Measurements from ENCODE around the gene MME.
"Not testable (repeated sequence)": the region's sequence is repeated elsewhere in the genome, so short reads cannot be mapped to it uniquely, and the experiment has no call there.

The MME gene

DNA sequence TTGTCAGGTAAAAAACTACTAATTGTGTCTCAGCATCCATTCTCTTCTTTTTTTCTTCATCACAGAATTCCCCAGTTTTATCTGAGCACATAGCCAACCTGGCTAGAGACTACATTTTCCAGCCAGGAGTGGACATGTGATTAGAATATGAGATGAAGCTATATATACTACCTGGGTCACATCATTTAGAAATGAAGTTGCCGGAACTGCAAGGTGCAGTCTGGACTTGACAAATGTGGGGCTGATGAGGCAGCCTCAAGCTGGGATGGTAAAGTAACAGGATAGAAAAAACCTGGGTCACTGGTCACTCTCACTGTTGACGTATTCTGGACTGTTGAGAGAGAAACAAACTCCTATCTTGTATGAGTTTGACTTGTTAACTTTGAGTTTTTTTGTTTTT lies 113.7 kb downstream of the MME start:
- DNase-seq (ENCODE audit: low read depth): no peak

DNA sequence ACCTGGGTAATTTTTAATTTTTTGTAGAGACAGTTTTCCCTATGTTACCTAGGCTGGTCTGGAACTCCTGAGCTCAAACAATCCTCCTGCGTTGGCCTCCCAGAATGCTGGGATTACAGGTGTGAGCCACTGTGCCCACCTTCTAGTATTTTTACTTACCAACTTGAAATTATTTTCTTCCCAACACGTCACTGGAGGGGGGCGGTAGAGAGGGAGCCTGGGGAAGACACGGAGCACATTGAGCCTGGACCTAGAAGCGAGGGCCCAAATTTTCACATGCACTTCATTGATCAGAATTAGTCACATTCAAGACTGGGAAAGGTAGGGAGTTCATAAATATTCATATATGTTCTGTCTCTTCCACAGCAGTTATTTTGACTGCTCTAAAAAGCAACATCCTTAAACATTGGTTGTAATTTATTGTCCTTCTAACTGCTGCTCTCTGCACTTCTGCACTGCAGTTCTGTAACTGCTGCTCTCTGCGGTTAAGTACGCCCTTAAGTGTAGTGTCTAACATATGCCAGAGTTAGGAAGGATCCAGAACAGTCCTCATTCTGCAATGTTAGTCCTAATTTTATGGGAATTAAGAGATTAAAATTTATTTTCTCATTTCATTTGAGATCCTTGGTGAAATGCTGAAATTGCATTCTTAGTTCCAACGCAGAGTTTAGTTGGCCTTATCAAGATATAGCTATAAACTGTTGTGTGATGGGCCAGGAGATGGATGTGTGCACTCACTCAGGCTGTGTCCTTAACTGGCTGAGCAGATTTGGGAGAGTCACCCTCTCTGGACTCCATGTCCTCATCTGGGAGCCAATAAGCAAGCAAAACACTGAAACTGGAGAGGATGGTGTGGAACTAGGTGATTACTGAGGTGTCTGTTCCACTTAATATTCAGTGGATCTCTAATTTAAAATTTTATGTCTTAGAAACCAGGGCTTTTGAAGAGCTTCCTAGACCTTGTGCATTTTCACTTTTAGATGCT lies 115.1 kb downstream of the MME start:
- DNase-seq (ENCODE audit: low read depth): no peak

DNA sequence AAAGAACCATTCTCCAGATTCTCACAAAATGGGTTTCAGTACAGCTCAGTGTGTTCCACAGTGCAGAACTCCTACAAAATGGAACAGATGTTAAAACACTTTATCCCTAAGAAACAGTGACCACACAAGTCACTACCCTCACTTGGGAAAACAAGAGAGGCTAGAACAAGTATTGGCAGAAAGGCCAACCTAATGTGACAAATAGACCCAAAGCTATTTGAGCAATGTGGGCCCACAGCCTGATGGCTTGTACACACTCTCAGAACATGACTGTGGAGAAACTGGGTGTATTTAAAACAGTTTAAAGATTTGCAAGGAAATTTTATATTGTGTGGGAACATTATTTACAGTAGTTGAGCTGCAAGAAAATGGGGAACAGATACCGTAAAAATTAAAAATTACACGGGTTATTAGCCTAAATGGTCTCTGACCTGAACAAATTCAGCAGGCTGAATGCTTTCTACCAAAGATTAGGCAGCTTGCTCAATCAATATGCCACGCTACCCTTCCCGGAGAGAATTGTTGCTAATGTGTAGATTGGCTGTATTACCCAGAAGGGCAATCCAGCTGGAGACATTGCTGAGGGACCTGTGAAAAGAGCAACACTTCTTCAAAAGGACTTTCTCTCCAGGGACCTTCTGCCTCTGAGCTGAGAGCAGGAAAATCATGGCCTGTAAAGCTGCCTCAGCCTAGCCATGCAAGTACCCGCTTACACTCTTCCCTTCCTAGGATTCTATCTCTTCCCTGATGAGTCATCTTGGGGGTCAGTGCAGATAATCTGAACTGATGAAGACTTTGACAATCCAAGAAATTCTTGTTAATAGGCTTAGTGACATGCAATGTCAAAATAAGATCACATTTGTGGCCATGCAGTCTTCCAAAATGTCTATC lies 116.3 kb downstream of the MME start:
- DNase-seq (ENCODE audit: low read depth): no peak

DNA sequence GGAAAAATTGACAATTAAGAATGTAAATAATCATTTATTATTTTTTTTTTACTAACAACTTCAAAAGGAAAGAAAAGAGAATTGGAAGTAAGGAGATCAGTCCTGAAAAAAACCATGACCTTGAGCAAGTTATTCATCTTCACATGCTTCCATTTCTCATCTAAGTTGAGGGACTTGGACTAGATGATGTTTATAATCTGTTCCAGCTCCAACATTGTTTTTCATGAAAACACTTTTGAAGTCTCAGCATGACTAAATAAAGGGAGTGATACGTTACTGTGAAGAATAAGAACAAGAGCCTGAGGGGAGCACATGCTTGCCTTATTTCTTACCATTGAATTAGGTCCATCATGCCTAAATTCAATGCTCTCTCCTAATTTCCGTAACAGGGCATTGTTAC lies 117.7 kb downstream of the MME start:
- no peak for DNase-seq (ENCODE audit: low read depth)

DNA sequence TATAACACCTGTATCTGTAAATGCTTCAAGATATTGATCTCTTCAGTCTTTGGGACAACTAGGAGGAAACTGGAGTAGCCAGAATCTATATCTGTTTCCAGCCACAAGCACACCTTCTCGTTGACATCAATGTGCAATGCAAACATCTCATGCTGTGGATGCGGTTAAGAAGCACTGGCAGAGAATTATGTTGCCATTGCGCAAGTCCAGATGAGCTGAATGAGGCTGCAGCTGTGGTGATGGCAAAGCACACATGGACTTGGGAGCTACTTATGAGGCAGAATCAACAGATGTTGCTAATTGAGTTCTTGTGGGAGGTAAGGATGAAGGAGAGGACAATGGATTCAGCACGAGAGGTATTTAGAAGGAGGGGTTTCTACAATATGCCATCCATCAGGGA lies 122.5 kb downstream of the MME start:
- no peak for DNase-seq (ENCODE audit: low read depth)

DNA sequence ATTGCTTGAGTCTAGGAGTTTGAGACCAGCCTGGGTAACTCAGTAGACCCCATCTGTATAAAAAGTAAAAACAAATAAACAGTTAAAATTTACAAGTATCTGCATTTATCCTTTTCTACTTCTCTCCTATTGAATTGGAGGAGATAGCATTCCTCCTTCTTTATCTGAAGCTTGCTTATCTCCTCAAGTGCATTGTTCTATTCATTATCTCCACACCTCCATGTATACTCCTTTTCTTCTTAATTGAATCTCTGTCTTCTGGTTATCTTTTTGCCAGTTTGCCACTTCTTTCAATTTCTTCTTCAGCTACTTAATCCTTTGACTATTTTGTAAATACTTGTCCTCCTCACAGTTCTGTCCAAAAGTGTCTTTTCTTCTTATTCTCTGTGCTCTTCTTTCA lies 124.7 kb downstream of the MME start:
- DNase-seq (ENCODE audit: low read depth): no peak

DNA sequence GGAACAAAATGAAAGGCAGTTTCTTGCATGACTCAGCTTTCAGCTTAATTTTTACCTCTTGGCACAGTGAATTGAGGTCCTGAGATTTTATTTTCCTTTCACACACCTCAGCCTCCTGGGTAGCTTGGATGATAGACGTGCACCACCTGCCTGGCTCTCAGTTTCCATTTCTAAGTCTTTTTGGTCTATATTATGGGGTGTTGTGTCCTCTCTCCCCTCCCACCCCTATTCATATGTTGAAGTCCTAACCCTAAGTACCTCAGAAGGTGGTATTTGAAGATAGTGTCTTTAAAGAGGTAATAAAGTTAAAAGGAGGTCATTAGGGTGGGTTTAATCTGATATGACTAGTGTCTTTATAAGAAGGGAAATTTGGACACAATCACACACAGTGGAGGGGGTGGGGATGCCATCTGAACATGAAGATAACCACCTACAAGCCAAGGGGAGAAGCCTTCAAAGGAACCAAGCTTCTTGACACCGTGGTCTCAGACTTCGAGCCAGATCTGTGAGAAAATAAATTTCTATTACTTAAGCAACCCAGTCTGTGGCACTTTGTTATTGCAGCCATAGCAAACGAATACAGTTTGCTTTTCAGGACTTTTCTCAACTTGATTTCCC lies 128.2 kb downstream of the MME start:
- no peak for DNase-seq (ENCODE audit: low read depth)

DNA sequence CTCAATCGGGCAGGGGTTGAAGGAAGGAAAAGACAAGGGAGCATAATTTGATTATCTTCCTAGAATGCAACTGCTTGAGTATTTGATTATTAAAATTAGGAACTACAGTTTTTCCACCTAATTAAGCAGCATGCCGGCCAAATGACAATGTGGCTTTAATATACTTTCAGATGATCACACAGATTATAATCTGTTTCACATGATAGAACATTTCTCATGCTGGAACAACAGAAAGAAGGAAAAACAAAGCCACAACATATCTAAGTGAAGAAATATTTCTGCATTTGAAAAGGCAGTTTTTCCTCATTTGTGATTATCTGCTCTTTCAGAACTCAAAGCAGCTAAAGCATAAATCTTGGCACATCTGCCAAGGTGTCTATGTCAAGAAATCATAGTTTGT lies 130.6 kb downstream of the MME start:
- no peak for DNase-seq (ENCODE audit: low read depth)

DNA sequence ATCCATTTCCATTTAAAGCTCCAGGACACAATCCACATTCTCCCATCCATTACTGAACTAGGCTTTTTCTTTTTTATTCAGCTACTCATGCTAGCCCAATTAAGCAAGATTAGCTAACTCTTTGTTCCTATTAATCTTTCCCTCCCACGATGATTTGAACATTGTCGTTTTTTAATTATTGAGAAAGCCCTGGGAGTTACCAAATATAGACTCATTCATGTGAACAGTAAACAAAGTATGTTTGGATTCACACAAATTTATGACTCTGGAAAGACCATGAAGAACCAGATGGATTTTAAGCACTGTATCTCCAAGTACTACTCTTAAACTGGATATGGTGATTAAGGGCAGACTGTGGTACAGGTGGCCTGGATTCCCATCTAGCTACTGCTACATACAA lies 131.1 kb downstream of the MME start:
- DNase-seq (ENCODE audit: low read depth): no peak

DNA sequence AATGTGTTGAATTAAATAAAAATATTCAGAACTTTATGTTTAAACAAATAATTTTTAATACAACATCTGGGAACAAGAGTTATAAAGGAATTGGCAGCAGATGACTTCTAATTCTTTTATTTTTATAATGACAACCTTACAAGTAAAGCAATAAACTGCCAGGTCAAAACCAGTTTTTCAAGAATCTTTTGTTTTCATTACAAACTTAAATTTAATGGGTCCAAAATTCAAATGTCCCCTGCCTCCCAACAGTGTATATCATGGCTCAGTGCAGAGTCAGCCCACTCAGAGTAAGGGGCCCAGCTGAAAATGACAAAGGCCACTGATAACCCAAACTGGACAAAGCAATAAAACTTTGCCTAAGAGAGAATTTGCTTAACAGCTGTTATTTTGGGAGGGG lies 131.8 kb downstream of the MME start:
- DNase-seq (ENCODE audit: low read depth): no peak

DNA sequence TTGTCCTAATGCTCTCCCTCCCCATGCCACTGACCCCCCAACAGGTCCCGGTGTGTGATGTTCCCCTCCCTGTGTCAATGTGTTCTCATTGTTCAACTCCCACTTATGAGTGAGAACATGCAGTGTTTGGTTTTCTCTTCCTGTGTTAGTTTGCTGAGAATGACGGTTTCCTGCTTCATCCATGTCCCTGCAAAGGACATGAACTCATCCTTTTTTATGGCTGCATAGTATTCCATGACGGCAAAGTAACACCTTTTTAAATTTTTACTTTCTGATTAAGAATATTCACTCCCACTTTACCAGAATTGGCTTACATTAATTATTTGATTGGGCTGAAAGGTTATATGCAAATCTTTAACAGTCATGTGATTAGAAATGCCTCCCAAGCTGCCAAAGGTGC lies 135.9 kb downstream of the MME start:
- not testable (repeated sequence) for DNase-seq (ENCODE audit: low read depth)

DNA sequence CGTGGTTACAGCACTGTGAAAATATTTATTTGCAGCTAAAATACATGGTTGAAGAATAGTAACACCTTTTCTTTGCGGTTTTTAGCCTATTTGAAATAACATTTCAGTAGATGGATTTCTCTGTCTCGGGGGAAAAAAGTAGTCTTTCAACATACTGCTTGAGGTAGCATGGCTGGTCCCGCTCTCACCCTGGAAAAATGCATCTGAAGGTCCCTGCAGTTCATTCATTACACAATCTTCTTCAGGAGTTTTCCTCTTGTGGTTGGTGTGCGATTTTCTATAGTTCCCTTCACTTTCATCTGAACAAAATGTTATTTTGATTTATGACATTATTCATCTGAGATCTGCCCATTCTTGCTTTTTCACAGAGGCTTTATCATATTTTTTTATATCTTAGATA lies 137.5 kb downstream of the MME start:
- no peak for DNase-seq (ENCODE audit: low read depth)

DNA sequence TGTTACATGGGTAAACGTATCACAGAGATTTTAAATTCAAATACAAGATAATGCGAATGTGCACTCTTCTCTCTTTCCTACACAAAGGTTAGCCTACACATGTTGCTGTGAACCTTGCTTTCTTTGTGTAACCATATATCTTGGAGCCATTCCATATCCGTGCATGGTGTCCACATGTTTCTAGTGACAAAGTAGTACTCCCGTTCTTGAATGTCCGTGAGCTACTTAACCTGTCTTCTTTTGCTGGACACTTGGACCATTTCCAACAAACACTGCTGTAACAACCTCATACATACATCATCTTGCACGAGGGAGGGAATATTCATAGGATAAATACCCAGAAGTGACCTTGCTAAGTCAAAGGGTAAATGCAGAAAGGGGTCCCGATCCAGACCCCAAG lies 138.3 kb downstream of the MME start:
- DNase-seq (ENCODE audit: low read depth): no peak

DNA sequence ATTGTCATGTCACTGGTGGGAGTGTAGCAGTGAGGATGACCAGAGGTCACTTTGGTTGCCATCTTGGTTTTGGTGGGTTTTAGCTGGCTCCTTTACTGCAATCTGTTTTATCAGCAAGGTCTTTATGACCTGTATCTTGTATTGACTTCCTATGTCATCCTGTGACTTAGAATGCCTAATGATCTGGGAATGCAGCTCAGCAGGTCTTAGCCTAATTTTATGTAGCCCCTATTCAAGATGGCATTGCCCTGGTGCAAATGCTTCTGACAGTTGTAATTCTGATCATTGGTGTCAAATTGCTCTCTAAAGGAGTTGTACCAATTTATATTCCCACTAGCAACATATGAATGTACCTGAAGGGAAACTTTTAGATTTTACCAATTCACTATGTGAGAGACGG lies 139.0 kb downstream of the MME start:
- no peak for DNase-seq (ENCODE audit: low read depth)

DNA sequence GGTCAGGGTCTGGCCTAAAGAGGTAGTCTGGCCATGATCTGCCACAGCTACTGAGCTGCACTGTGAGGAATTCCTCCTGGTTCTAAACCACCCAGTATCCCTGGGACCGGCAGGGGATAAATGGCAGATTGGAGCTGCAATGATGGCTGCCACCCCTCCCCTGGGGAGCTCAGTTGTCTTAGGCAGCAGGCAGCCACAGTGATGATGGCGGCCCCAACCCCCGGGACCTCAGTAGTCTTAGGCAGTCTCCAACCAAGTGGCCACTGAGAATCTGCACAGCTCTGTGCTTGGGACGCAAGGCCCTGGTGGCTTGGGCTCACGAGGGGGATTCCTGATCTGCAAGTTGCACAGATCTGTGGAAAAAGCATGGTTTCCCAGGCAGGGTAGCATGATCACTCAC lies 145.3 kb downstream of the MME start:
- no peak for DNase-seq (ENCODE audit: low read depth)

DNA sequence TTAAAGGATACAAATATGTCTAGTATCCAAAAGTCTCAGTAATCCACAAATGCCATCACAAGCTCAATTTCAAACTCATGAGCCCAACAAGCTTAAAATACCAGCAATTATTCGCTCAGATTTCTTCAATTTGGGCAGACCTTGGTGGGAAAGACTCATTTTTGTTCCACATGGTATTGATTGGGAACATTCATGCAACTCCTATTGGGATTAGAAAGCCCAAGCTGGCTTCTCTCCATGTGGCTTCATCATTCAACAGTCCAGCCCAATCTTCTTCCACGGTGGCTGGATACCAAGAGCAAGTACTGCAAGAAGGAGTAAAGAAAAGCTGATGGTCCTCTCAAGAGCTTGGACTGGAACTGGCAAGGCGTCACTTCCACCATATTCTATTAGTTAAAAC lies 147.0 kb downstream of the MME start:
- no peak for DNase-seq (ENCODE audit: low read depth)

DNA sequence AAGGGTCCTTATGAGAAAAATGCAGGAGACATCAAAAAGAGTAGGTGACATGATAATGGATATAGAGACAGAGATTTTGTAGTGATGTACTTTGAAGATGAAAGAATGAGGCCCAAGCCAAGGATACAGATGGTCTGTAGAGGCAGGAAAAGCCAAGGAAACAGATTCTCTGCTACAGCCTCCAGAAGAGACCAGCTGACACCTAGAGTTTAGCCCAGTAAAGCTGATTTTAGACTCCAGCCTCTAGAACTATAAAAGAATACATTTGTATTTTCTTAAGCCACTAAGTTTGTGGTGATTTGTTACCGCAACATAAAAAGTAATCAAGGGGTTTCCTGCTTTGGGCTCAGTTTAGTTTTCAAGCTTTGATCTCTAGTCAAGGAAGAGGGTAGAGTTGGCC lies 148.6 kb downstream of the MME start:
- DNase-seq (ENCODE audit: low read depth): no peak

DNA sequence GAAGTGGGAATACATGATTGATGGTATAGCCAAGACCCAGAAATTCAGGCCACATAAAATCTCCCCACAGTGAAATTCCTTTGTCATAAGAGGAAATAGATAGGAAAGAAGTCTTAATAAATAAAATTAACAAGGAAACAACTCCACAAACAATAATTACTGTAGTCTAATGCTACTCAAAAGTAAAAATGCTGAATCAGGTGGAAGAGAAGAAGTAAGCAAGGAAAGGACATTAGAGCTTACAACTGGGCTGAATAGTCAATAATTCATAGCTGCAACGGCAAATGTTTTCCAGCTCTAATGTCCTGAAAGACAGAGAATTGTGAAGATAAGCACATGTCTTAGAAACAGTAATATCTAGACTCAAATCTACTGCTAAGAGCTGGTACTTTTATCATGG lies 149.0 kb downstream of the MME start:
- no peak for DNase-seq (ENCODE audit: low read depth)

DNA sequence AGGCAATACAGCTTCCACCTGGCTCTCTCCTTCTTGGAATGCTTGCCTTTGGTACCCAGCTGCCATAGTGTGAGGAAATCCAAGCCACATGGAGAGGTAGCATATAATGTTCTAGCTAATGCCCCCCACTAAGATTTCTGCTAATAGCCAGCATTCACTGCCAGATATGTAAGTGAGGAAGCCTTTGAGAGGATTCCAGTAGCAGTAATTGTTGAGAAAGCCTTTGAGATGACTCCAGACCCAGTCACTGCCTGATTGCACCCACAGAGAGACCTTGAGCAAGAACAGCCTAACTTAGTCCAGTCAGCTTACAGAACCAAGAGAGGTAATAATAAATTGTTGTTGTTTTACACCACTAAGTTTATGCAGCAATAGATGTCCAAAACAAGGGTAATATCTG lies 150.3 kb downstream of the MME start:
- DNase-seq (ENCODE audit: low read depth): no peak

DNA sequence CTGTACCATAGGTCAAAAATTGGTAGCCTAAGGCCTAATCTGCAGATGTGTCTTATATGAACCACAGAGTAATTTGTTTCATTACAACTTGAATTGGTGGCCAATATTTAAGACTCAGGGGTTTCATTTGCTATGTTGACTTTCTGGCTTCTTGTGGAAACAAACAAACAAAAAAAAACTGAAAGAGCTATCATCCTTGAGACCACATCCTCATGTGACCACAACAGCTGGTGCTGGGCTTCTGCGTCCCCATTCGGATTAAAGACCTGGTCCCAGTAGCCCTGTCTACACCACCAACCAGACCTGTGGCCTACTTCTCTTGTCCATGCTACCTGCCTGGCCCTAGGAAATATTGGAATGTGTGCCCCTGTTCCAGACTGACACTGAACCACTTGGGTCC lies 151.7 kb downstream of the MME start:
- DNase-seq (ENCODE audit: low read depth): no peak

DNA sequence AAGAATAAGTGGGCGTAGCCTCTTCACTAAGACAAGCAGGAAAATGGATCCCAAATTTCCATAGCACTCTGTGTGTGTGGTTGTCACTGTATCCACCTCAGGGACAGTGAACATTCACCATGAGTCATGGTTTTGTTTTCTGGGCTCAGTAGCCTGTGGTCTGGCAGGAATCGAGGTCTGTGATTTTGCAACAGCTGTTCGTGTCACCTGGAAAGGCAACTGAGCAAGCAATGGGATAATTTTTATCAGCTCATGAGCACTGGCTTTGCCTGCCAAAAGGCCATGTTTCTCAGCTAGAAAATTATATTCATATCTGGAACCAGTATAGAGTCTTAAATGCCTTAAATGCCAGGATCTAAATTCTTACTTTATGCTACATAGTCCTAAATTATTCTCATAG lies 152.5 kb downstream of the MME start:
- no peak for DNase-seq (ENCODE audit: low read depth)

DNA sequence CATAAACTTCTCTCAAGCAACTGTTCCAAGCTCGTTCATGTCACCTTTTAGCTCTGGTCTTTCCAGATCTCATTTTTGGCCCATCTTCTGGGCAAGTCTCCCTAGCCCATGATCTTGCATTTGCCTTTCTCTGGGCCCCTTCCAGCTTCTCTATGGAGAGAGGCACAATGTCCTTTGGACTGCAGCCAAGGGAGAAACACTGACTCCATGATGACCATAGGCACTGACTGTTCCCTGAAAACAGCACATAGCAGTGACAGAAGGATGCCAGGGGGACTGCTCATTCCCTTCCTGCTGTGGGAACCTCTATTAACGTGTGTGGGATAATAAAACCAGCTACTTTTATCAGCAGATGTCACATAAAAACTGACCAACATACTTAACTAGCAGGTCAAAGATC lies 153.1 kb downstream of the MME start:
- DNase-seq (ENCODE audit: low read depth): no peak

Measured in activated gamma-delta T cell treated with anti-CD3 and anti-CD28 coated beads, Interleukin-2, amount 50 U/mL, for 16 hours (primary cell).